C4-2B (cell line): Measurements from ENCODE around the gene ZBTB16.

Experiments used
- ZFX ChIP-seq: fragments of 450-650 bp; IDR thresholded peaks from 2 replicates; pipeline ENCODE4 v1.6.1; 2017
- TF ChIP-seq, protein P1 (sequence below): fragments of 450-650 bp; conservative IDR thresholded peaks from 2 replicates; pipeline ENCODE4 v1.5.1; 2017; ENCODE audit warnings: mild to moderate bottlenecking

- TF ChIP-seq ZFX: no peak
- TF ChIP-seq, protein P1, sequence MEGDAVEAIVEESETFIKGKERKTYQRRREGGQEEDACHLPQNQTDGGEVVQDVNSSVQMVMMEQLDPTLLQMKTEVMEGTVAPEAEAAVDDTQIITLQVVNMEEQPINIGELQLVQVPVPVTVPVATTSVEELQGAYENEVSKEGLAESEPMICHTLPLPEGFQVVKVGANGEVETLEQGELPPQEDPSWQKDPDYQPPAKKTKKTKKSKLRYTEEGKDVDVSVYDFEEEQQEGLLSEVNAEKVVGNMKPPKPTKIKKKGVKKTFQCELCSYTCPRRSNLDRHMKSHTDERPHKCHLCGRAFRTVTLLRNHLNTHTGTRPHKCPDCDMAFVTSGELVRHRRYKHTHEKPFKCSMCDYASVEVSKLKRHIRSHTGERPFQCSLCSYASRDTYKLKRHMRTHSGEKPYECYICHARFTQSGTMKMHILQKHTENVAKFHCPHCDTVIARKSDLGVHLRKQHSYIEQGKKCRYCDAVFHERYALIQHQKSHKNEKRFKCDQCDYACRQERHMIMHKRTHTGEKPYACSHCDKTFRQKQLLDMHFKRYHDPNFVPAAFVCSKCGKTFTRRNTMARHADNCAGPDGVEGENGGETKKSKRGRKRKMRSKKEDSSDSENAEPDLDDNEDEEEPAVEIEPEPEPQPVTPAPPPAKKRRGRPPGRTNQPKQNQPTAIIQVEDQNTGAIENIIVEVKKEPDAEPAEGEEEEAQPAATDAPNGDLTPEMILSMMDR: no peak
Observed at GRCh38 chr11:114124601-114125144, 65.2 kb downstream of the ZBTB16 start.
